Transverse colon (tissue), 4 donors: ENCODE measurements around the gene SOBP. TPM values are rescaled to one million over a fixed set of nuclear protein-coding genes. Genes with fewer than 3 reads are reported as not detected.
A peak's percentile ranks its signal among the peaks of the same experiment; 100 is the strongest.

Source experiments
- DNase-seq: peaks from one replicate; pipeline ENCODE4 v3.0.0-alpha.2; 2019
- H3K27ac ChIP-seq, 4 donors: fragments of 200-600 bp; sonication (generic); 2 replicates each; pipeline ENCODE4 v1.5.1; 2016 to 2018; ENCODE audit warnings: inconsistent platforms in 4 of 4
- H3K27me3 ChIP-seq: fragments of 200-600 bp; sonication (generic); 2 replicates; pipeline ENCODE4 v1.5.1; 2017; ENCODE audit warnings: inconsistent platforms
- H3K36me3 ChIP-seq, 4 donors: fragments of 200-600 bp; sonication (generic); 2 replicates each; pipeline ENCODE4 v1.5.1; 2017 to 2019; ENCODE audit warnings: inconsistent platforms in 4 of 4
- H3K4me1 ChIP-seq, 4 donors: fragments of 200-600 bp; sonication (generic); 2 replicates each; pipeline ENCODE4 v1.5.1; 2017 to 2020; ENCODE audit warnings: inconsistent platforms in 4 of 4
- H3K4me3 ChIP-seq, 4 donors: fragments of 200-600 bp; sonication (generic); 1 replicate in 1 of 4; 2 replicates in 3 of 4; pipeline versions ENCODE4 v1.5.1 to v1.6.1; 2017 to 2019; ENCODE audit warnings: inconsistent platforms in 4 of 4
- H3K9me3 ChIP-seq, 2 donors: fragments of 200-600 bp; sonication (generic); 2 replicates each; pipeline ENCODE4 v1.5.1; 2017 to 2019; ENCODE audit warnings: inconsistent platforms in 2 of 2
- CTCF ChIP-seq, 5 experiments: fragments of 200-600 bp in 3 of 5; fragments of 450-650 bp in 2 of 5; sonication (generic) in 3 of 5; IDR thresholded peaks; 1 replicate in 2 of 5; 2 replicates in 3 of 5; pipeline ENCODE4 v1.5.1; 2016 to 2017; ENCODE audit warnings: antibody characterized with exemption in 5 of 5, inconsistent platforms in 3 of 5, mild to moderate bottlenecking in 2 of 5, moderate library complexity in 1 of 5
- EP300 ChIP-seq: sonication (generic); formaldehyde crosslinking; IDR thresholded peaks from one replicate; pipeline ENCODE4 v1.6.1; 2017; ENCODE audit warnings: antibody characterized with exemption, low read depth
- POLR2A ChIP-seq: fragments of 450-650 bp; IDR thresholded peaks from one replicate; pipeline ENCODE4 v1.6.1; 2016; ENCODE audit warnings: antibody characterized with exemption, mild to moderate bottlenecking, moderate library complexity
- POLR2AphosphoS5 ChIP-seq, 3 donors: sonication (generic); formaldehyde crosslinking; IDR thresholded peaks; one replicate each; pipeline ENCODE4 v1.6.1; 2016; ENCODE audit warnings: antibody characterized with exemption in 3 of 3
- WGBS, 2 donors: methylation state at CpG; one replicate each; pipeline ENCODE4 v1.1.5; 2018; ENCODE audit warnings: low coverage in 1 of 2; 5-methylcytosine and 5-hydroxymethylcytosine counted together
- in situ Hi-C, 4 donors: fragments of 200-750 bp; cut with MboI; loops; one replicate each; pipeline versions ENCODE4 v1.15.0 to v1.15.1; 2017; ENCODE audit warnings: low sequenced_read_pairs in 3 of 4, low pct_ligation_motif_present in 1 of 4, low pct_unique_long_range_greater_than_20kb in 1 of 4
- intact Hi-C: fragments of 100-400 bp; cut with DNase I; formaldehyde crosslinking; loops from one replicate; pipeline ENCODE4 v1.15.1; 2023; ENCODE audit warnings: low total_unique reads
- total RNA-seq, 4 donors: library from RNA; depleted of rRNA; stranded (reverse); fragments of >200 nt; gene quantifications; one replicate each; pipeline ENCODE4 v1.1.0, GENCODE V29; 2016

The SOBP gene
- total RNA-seq, 4 donors from 2014 or later = 2.6 to 15.9 (median 4.6) TPM

- in situ Hi-C loops (no loop called here), intact Hi-C loops (no loop called here)
- 53 to 86% methylated on average over 1 of the region's 1 CpG for WGBS, 2 donors
These were observed 41.1 kb upstream of the SOBP start for GRCh38 chr6:107448776-107449175.

GRCh38 chr6:107458672-107459282 is 31.1 kb upstream of the SOBP start:
- peak; percentile 25 for DNase-seq
- H3K27me3 ChIP-seq = no peaks in the 10 kb centered on the region
- intact Hi-C loops (no loop called here), in situ Hi-C loops (no loop called here)
- H3K36me3 ChIP-seq = no peaks in the 10 kb centered on the region
- 1% methylated on average over 8 to 29 of the region's 29 CpGs for WGBS, 2 donors
- H3K4me1 ChIP-seq = peaks cover 0 to 16% (median 5%) of the 10 kb centered on the region in 4 donors
- TF ChIP-seq POLR2A = no peak
- TF ChIP-seq CTCF (IDR thresholded peaks at IDR 0.05) = no peak
- no peak for TF ChIP-seq EP300
- TF ChIP-seq POLR2AphosphoS5 (IDR thresholded peaks at IDR 0.05) = no peak
- H3K27ac ChIP-seq = peak overlapping the region; percentile 87 to 91 (median 89)
- H3K4me3 ChIP-seq = peak overlapping the region; percentile 75 to 96 (median 82)
- H3K9me3 ChIP-seq = no peaks in the 10 kb centered on the region

More at GRCh38 chr6:107448776-107449175, 41.1 kb upstream of the SOBP start:
- H3K9me3 ChIP-seq = peaks cover 15 to 18% of the 10 kb centered on the region in 2 donors
- H3K27me3 ChIP-seq = no peaks in the 10 kb centered on the region
- H3K27ac ChIP-seq = no peak overlapping the region
- peaks cover 0 to 4% (median 0%) of the 10 kb centered on the region in 4 donors for H3K36me3 ChIP-seq
- peaks cover 0 to 5% (median 0%) of the 10 kb centered on the region in 4 donors for H3K4me1 ChIP-seq
- no peak for DNase-seq
- TF ChIP-seq POLR2A (no peak), POLR2AphosphoS5 (IDR thresholded peaks at IDR 0.05) (no peak), EP300 (no peak), CTCF (IDR thresholded peaks at IDR 0.05) (no peak)
- H3K4me3 ChIP-seq = no peak overlapping the region

GRCh38 chr6:107459283-107460082 is 30.4 kb upstream of the SOBP start, which contains the start of gene PDSS2:
Gene PDSS2, minus strand, starts transcription at chr6:107459564. Its CDS starts 279 bp downstream, at chr6:107459285.
- 1% methylated on average over 32 of the region's 46 CpGs; no CpG with 5 or more reads in 1 of the 2 donors for WGBS, 2 donors
- peak; percentile 99 for DNase-seq
- H3K27ac ChIP-seq = peak within 1 kb of the TSS; percentile 87 to 91 (median 89)
- in situ Hi-C loops (no loop called here), intact Hi-C loops (no loop called here)
- H3K27me3 ChIP-seq = no peaks in the 10 kb centered on the region
- H3K36me3 ChIP-seq = no peaks in the 10 kb centered on the region
- no peaks in the 10 kb centered on the region for H3K9me3 ChIP-seq
- H3K4me3 ChIP-seq = peak within 1 kb of the TSS; percentile 75 to 96 (median 82)
- H3K4me1 ChIP-seq = peaks cover 0 to 16% (median 5%) of the 10 kb centered on the region in 4 donors
- TF ChIP-seq EP300 = no peak
- peak; percentile 82 to 93 (median 86) for TF ChIP-seq POLR2AphosphoS5 (IDR thresholded peaks at IDR 0.05)
- TF ChIP-seq POLR2A = peak; percentile 91
- TF ChIP-seq CTCF (IDR thresholded peaks at IDR 0.05) = peak in 4 of 5 experiments; percentile 17 to 55 (median 30)

GRCh38 chr6:107460083-107460631 is 29.8 kb upstream of the SOBP start:
- H3K4me3 ChIP-seq = peak overlapping the region; percentile 35 to 96 (median 82)
- no peaks in the 10 kb centered on the region for H3K9me3 ChIP-seq
- 36 to 56% methylated on average over 7 to 22 of the region's 22 CpGs for WGBS, 2 donors
- DNase-seq = no peak
- H3K27ac ChIP-seq = peak overlapping the region; percentile 87 to 91 (median 89)
- in situ Hi-C loops (no loop called here), intact Hi-C loops (no loop called here)
- H3K27me3 ChIP-seq = no peaks in the 10 kb centered on the region
- no peaks in the 10 kb centered on the region for H3K36me3 ChIP-seq
- TF ChIP-seq EP300 (no peak), POLR2A (no peak), CTCF (IDR thresholded peaks at IDR 0.05) (no peak), POLR2AphosphoS5 (IDR thresholded peaks at IDR 0.05) (no peak)
- peaks cover 0 to 16% (median 5%) of the 10 kb centered on the region in 4 donors for H3K4me1 ChIP-seq
